GM12892 (cell line): ENCODE results near the gene BHMT.
"Not testable (repeated sequence)": the region's sequence is repeated elsewhere in the genome, so short reads cannot be mapped to it uniquely, and the experiment has no call there.

Experiments used
- DNase-seq: peaks from one replicate; pipeline ENCODE4 v3.0.0; 2011; ENCODE audit not compliant: insufficient read length
- FAIRE-seq: peaks from 2 replicates; lab custom pipeline; 2011; peaks lifted over from hg19 to GRCh38; lab: Jason Lieb, UNC
- POLR2A ChIP-seq: IDR thresholded peaks from 2 replicates; pipeline ENCODE4 v1.6.1; 2011; ENCODE audit warnings: low read depth, low read length, control low read depth
- POLR2AphosphoS5 ChIP-seq: IDR thresholded peaks from 2 replicates; pipeline ENCODE4 v1.6.1; 2011; ENCODE audit warnings: low read depth, low read length, control low read depth
- TAF1 ChIP-seq: IDR thresholded peaks from 2 replicates; pipeline ENCODE4 v1.6.1; 2011; ENCODE audit warnings: low read depth, mild to moderate bottlenecking, control low read depth, low read length, borderline replicate concordance

Gene BHMT

DNA sequence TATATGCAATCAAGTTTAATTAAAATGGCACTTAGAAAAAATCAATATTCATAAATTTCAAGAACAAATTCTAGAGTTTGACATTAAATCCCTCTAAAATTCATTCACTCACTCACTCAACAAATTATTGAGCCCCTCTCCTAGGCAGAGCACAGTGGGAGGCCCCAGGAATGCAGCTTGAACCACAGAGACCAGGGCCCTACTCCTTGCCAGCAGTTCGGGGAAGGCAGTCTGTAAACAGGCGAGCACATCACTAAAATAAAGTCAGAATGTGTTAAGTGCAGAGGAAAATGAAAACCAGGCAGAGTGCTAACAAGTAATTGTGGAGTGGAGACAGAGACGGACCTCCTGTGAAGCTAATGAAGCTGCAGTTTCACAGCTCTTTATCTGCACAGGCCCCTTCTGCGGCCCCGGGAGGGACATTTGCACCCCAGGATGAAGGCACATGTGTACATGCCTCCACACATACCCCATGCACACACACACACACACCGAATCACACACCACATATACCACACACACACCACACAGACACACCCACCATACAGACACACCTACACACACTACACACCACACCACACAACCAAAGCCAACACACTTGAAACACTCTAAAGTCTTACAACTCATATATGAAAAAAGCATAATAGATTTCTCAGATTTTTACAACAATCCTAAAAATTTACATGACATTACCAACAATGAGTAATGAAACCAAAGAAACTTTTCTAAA lies 40.5 kb downstream of the BHMT start:
- TF ChIP-seq POLR2AphosphoS5 (no peak), POLR2A (no peak), TAF1 (no peak)
- DNase-seq (no peak), FAIRE-seq (no peak)

GRCh38 chr5:79157305-79157704 lies 45.7 kb downstream of the BHMT start:
- TF ChIP-seq POLR2A: no peak
- TF ChIP-seq POLR2AphosphoS5: no peak
- TF ChIP-seq TAF1: no peak
- DNase-seq (no peak), FAIRE-seq (no peak)

GRCh38 chr5:79161647-79162046 lies 50.0 kb downstream of the BHMT start:
- FAIRE-seq, DNase-seq: not testable (repeated sequence)

DNA sequence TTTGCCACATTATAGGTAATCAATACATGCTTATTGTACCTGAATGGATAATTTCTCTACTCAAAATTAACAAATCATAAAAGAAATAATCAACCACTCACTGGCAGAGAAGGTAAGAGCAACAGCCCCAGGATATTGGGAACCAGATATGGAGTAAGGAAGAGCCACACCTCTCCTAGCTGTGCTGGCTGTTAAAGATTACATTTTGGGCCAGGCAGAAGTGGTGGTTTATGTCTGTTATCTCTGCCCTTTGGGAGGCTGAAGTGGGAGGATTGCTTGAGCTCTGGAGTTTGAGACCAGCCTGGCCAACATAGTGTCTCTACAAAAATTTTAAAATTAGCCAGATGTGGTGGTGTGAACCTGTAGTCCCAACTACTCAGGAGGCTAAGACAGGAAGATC lies 56.4 kb downstream of the BHMT start:
- TF ChIP-seq POLR2A (no peak), POLR2AphosphoS5 (no peak), TAF1 (no peak)
- DNase-seq: no peak
- no peak for FAIRE-seq

- DNase-seq (no peak), FAIRE-seq (no peak)
- TF ChIP-seq POLR2A (no peak), POLR2AphosphoS5 (no peak), TAF1 (no peak)
Measured at GRCh38 chr5:79170661-79171060, 59.1 kb downstream of the BHMT start.

- TF ChIP-seq POLR2A: no peak
- TF ChIP-seq TAF1: no peak
- no peak for TF ChIP-seq POLR2AphosphoS5
- FAIRE-seq: no peak
- DNase-seq: no peak
Measured at GRCh38 chr5:79171635-79172245, 60.1 kb downstream of the BHMT start.

GRCh38 chr5:79172269-79172668 lies 60.7 kb downstream of the BHMT start:
- FAIRE-seq (no peak), DNase-seq (no peak)
- no peak for TF ChIP-seq TAF1
- TF ChIP-seq POLR2AphosphoS5: no peak
- TF ChIP-seq POLR2A: no peak

GRCh38 chr5:79173626-79174025 lies 62.0 kb downstream of the BHMT start:
- DNase-seq (no peak), FAIRE-seq (no peak)
- TF ChIP-seq POLR2A: no peak
- TF ChIP-seq TAF1: no peak
- TF ChIP-seq POLR2AphosphoS5: no peak

GRCh38 chr5:79180449-79180848 lies 68.8 kb downstream of the BHMT start:
- not testable (repeated sequence) for DNase-seq, FAIRE-seq

- no peak for TF ChIP-seq POLR2AphosphoS5
- no peak for TF ChIP-seq TAF1
- FAIRE-seq: no peak
- DNase-seq: no peak
Measured at GRCh38 chr5:79181419-79182022, 69.9 kb downstream of the BHMT start.
